K562 (cell line): ENCODE results near the gene LIMS1. TPM values are rescaled to one million over a fixed set of nuclear protein-coding genes. Genes with fewer than 3 reads are reported as not detected.

ENCODE experiments used
- ATAC-seq: fragments of 200-7000 bp; cut with Tn5 transposase; 3 replicates; pipeline ENCODE4 v1.9.1; 2020; ENCODE audit warnings: moderate library complexity
- BruUV-seq: library from RNA; stranded (reverse); fragments of 400-500 nt; replicated peaks from 2 replicates; lab custom pipeline; 2021; lab: Mats Ljungman, UMichigan
- CTCF ChIA-PET: fragments of 300-600 bp; formaldehyde crosslinking; extraction: SDS; loops from one replicate; lab custom pipeline; 2021; ENCODE audit warnings: low intra/inter-chr PET ratio; lab: Yijun Ruan, JAX
- POLR2A ChIA-PET: fragments of 300-600, 350-650 bp; sonication (Branson Sonifier 250); formaldehyde crosslinking; extraction: SDS; loops from one replicate; lab custom pipeline; 2021; ENCODE audit warnings: antibody characterized with exemption, inconsistent platforms; lab: Yijun Ruan, JAX
- DNase-seq, 4 experiments: peaks; one replicate each; pipeline versions ENCODE4 v3.0.0 to v3.0.0-alpha.2; 2011 to 2018; ENCODE audit warnings: low spot score in 3 of 4, mixed read lengths in 3 of 4; ENCODE audit errors: extremely low read depth in 1 of 4
- FAIRE-seq: peaks from 2 replicates; lab custom pipeline; 2011; peaks lifted over from hg19 to GRCh38; lab: Jason Lieb, UNC
- H2AFZ ChIP-seq: 2 replicates; pipeline ENCODE4 v1.6.0; 2011; ENCODE audit warnings: low read depth, low read length, control low read depth, inconsistent platforms
- H3K27ac ChIP-seq: fragments of 200-600 bp; 3 replicates; pipeline ENCODE4 v1.8.0; 2011; ENCODE audit warnings: low read depth, mild to moderate bottlenecking, control low read depth, inconsistent platforms, low read length, moderate library complexity, mixed read lengths; ENCODE audit errors: extremely low read depth
- H3K27me3 ChIP-seq, 2 experiments: fragments of 300-600 bp in 1 of 2; 2 replicates in 1 of 2; 3 replicates in 1 of 2; pipeline versions ENCODE4 v1.6.0 to v1.8.0; 2011; ENCODE audit warnings: inconsistent platforms in 2 of 2, low read length in 2 of 2, mild to moderate bottlenecking in 1 of 2, mixed read lengths in 1 of 2, moderate library complexity in 1 of 2; ENCODE audit not compliant: control insufficient read depth in 2 of 2, insufficient read depth in 2 of 2
- H3K36me3 ChIP-seq: fragments of 300-600 bp; 3 replicates; pipeline ENCODE4 v1.8.0; 2011; ENCODE audit warnings: mild to moderate bottlenecking, low read length, inconsistent platforms; ENCODE audit not compliant: control insufficient read depth, insufficient read depth
- H3K4me1 ChIP-seq, 2 experiments: fragments of 200-600 bp in 1 of 2; replicated peaks in 1 of 2; 2 replicates in 1 of 2; 3 replicates in 1 of 2; pipeline versions ENCODE4 v1.5.1 to v1.8.0; 2011; ENCODE audit warnings: inconsistent platforms in 2 of 2, low read length in 2 of 2, mild to moderate bottlenecking in 1 of 2, mixed read lengths in 1 of 2, moderate library complexity in 1 of 2; ENCODE audit not compliant: control insufficient read depth in 2 of 2, insufficient read depth in 2 of 2
- H3K4me2 ChIP-seq: 2 replicates; pipeline ENCODE4 v1.6.1; 2011; ENCODE audit warnings: low read length, control low read depth, inconsistent platforms, mixed read lengths; ENCODE audit not compliant: insufficient read depth
- H3K4me3 ChIP-seq: fragments of 200-600 bp; sonication (generic), shearing (Covaris generic); 2 replicates; pipeline ENCODE4 v1.5.1; 2016; ENCODE audit warnings: control low read depth, inconsistent platforms
- H3K79me2 ChIP-seq: fragments of 200-600 bp; 3 replicates; pipeline ENCODE4 v1.8.0; 2011; ENCODE audit warnings: low read length, inconsistent platforms; ENCODE audit not compliant: control insufficient read depth, insufficient read depth
- H3K9ac ChIP-seq, 2 experiments: 2 replicates each; pipeline versions ENCODE4 v1.6.0 to v1.6.1; 2011; ENCODE audit warnings: low read depth in 2 of 2, low read length in 2 of 2, control low read depth in 1 of 2, inconsistent platforms in 1 of 2, mild to moderate bottlenecking in 1 of 2, mixed read lengths in 1 of 2; ENCODE audit not compliant: insufficient read depth in 1 of 2
- H3K9me1 ChIP-seq: one replicate; pipeline ENCODE4 v1.6.0; 2011; ENCODE audit warnings: inconsistent platforms, mild to moderate bottlenecking, low read length, moderate library complexity; ENCODE audit not compliant: control insufficient read depth, insufficient read depth
- H3K9me3 ChIP-seq: replicated peaks from 2 replicates; pipeline ENCODE4 v1.5.1; 2011; ENCODE audit warnings: low read depth, low read length, inconsistent platforms; ENCODE audit not compliant: control insufficient read depth, insufficient read depth
- H4K20me1 ChIP-seq: replicated peaks from 2 replicates; pipeline ENCODE4 v1.6.1; 2011; ENCODE audit warnings: low read length, inconsistent platforms, mixed read lengths; ENCODE audit not compliant: control insufficient read depth, insufficient read depth
- BHLHE40 ChIP-seq: IDR thresholded peaks from 2 replicates; pipeline ENCODE4 v1.6.1; 2011; ENCODE audit warnings: low read length, improper control_type of control experiment
- CEBPB ChIP-seq: fragments of 450-650 bp; IDR thresholded peaks from 2 replicates; pipeline ENCODE4 v1.6.1; 2016; ENCODE audit warnings: missing genetic modification characterization, missing compliant biosample characterization
- CEBPG ChIP-seq, 3 experiments: fragments of 200-800 bp in 1 of 3; sonication (Bioruptor generic) in 1 of 3; sonication (generic) in 1 of 3; formaldehyde crosslinking in 1 of 3; IDR thresholded peaks in 2 of 3; conservative IDR thresholded peaks in 1 of 3; 2 replicates each; pipeline versions ENCODE4 v1.6.1 to v1.8.0; 2016 to 2022; ENCODE audit warnings: missing compliant biosample characterization in 2 of 3, missing genetic modification characterization in 2 of 3, mild to moderate bottlenecking in 1 of 3, missing genetic modification reagents in 1 of 3
- CHCHD3 ChIP-seq: fragments of 250-450 bp; sonication (Bioruptor Pico); IDR thresholded peaks from 2 replicates; pipeline ENCODE4 v2.1.2; 2022; ENCODE audit warnings: mild to moderate bottlenecking
- DNMT1 ChIP-seq: fragments of 450-650 bp; IDR thresholded peaks from 2 replicates; pipeline ENCODE4 v1.6.1; 2016; ENCODE audit warnings: antibody characterized with exemption, mild to moderate bottlenecking
- FIP1L1 ChIP-seq: fragments of 200-400 bp; formaldehyde crosslinking; IDR thresholded peaks from 2 replicates; pipeline ENCODE4 v1.6.1; 2018; ENCODE audit warnings: mild to moderate bottlenecking, low read depth, low read length; ENCODE audit not compliant: poor library complexity, severe bottlenecking
- HMGN3 ChIP-seq: IDR thresholded peaks from 2 replicates; pipeline ENCODE4 v1.6.1; 2011; ENCODE audit warnings: borderline replicate concordance, low read depth, mild to moderate bottlenecking, mixed read lengths, low read length; ENCODE audit not compliant: insufficient read length; ENCODE audit errors: extremely low read depth
- MBD2 ChIP-seq: sonication (generic); IDR thresholded peaks from 2 replicates; pipeline ENCODE4 v1.6.1; 2016; ENCODE audit warnings: low read depth, borderline replicate concordance
- RFX1 ChIP-seq: fragments of 450-650 bp; IDR thresholded peaks from 2 replicates; pipeline ENCODE4 v1.6.1; 2016; ENCODE audit warnings: mild to moderate bottlenecking, moderate library complexity
- TFAM ChIP-seq: fragments of 250-450 bp; sonication (Bioruptor Pico); conservative IDR thresholded peaks from 2 replicates; pipeline ENCODE4 v1.5.0; 2021; ENCODE audit warnings: mild to moderate bottlenecking, moderate library complexity
- ZFP36 ChIP-seq: fragments of 150-350 bp; IDR thresholded peaks from 2 replicates; pipeline ENCODE4 v1.6.1; 2018; ENCODE audit warnings: low read length, low read depth; ENCODE audit not compliant: partially characterized antibody
- ZKSCAN3 ChIP-seq: fragments of 250-450 bp; sonication (Bioruptor Pico); IDR thresholded peaks from 2 replicates; pipeline ENCODE4 v1.4.0; 2020
- ZNF143 ChIP-seq: sonication (generic); formaldehyde crosslinking; IDR thresholded peaks from 2 replicates; pipeline ENCODE4 v1.9.0; 2022; ENCODE audit warnings: mild to moderate bottlenecking, missing genetic modification reagents
- ZNF197 ChIP-seq: fragments of 200-800 bp; sonication (Bioruptor generic); IDR thresholded peaks from 2 replicates; pipeline ENCODE4 v1.6.1; 2016; ENCODE audit warnings: low read depth, missing genetic modification characterization, missing compliant biosample characterization
- WGBS: fragments of 100-300 bp; shearing (Covaris generic); methylation state at CpG from one replicate; pipeline ENCODE4 v1.1.6; 2016; ENCODE audit warnings: low coverage, mixed read lengths; ENCODE audit not compliant: insufficient coverage; ENCODE audit errors: missing lambda C conversion rate; 5-methylcytosine and 5-hydroxymethylcytosine counted together
- in situ Hi-C: fragments of 300-500 bp; cut with MboI; formaldehyde crosslinking; loops from 4 replicates; pipeline ENCODE4 v1.15.0; 2018; ENCODE audit warnings: inconsistent platforms, mixed read lengths
- intact Hi-C: fragments of 100-400 bp; cut with micrococcal nuclease; formaldehyde crosslinking; loops from 2 replicates; pipeline ENCODE4 v1.14.2; 2022
- polyA plus RNA-seq, 8 experiments: library from polyadenylated mRNA; depleted of rRNA in 4 of 8; stranded (reverse) in 5 of 8; unstranded in 3 of 8; fragments of >200 nt; fragmentation: Nextera tagmentation in 2 of 8; fragmentation: Illumina TruSeq in 1 of 8; extraction: Ambion mirVana in 2 of 8; extraction: Trizol in 1 of 8; gene quantifications; 2 replicates each; pipeline versions ENCODE4 v1.2.1 to v1.2.3, GENCODE V29; 2011 to 2014; ENCODE audit warnings: inconsistent platforms in 1 of 8, missing spikeins in 1 of 8
- total RNA-seq, 7 experiments: library from RNA; depleted of rRNA in 6 of 7; stranded (reverse); fragments of >200 nt in 6 of 7; fragmentation: Illumina TruSeq in 2 of 7; extraction: Trizol in 2 of 7; gene quantifications; 2 replicates each; pipeline versions ENCODE4 v1.2.1 to v1.2.3, GENCODE V29; 2011 to 2021; ENCODE audit warnings: low replicate concordance in 1 of 7
- TF ChIP-seq, protein P1 (sequence below): fragments of 250-450 bp; sonication (Bioruptor Pico); IDR thresholded peaks from 2 replicates; pipeline ENCODE4 v1.4.0; 2020

Gene LIMS1
- total and polyA plus RNA-seq, 9 of the 15 experiments (the other 6 are each of a cell fraction or from before 2014, with no cell fraction given) = 52.8 to 134 (median 81.0) TPM

- TF ChIP-seq DNMT1 (no peak), CEBPB (tag) (peak; percentile 87), CEBPG (CRISPR knock-in tag; IDR thresholded peaks at IDR 0.05) (no peak), CEBPG (tag; conservative IDR thresholded peaks at IDR 0.05 in 1 of 2, IDR thresholded peaks at IDR 0.05 in 1 of 2) (peak; percentile 55 to 78)
- H3K79me2 ChIP-seq = peaks cover 91% of the 10 kb centered on the region
- no peaks in the 10 kb centered on the region for H3K9me3 ChIP-seq
- H3K27me3 ChIP-seq = no peaks in the 10 kb centered on the region; a peak in 1 of 5 replicates
- no peak overlapping the region for H3K4me3 ChIP-seq
- peaks cover 3% of the 10 kb centered on the region for H3K9me1 ChIP-seq
- 0 out of 2 replicates have a peak, but pooled peaks cover 5% of the 10 kb centered on the region for H4K20me1 ChIP-seq
- ATAC-seq (no peak), DNase-seq (no peak), FAIRE-seq (no peak)
- CTCF ChIA-PET = no interaction called here
- no peak overlapping the region for H3K9ac ChIP-seq
- H3K4me2 ChIP-seq = no peak overlapping the region
- H3K4me1 ChIP-seq = peaks cover 26 to 56% of the 10 kb centered on the region in 2 experiments
- POLR2A ChIA-PET = interaction anchor here (0.6 to 2.1 kb wide), 4 partner anchors 10 to 27 kb away, joined by 3 to 6 read pairs (median 4); no protein-coding TSS in a partner anchor
- in situ Hi-C loops (no loop called here), intact Hi-C loops (loop anchor here (10.0 kb wide), 1 partner anchor 866 kb away; no protein-coding TSS in a partner anchor)
- H2AFZ ChIP-seq = no peak overlapping the region
- H3K27ac ChIP-seq = no peak overlapping the region
- WGBS = 80% methylated on average over 5 of the region's 5 CpGs
- BruUV-seq = no TSS peak
- H3K36me3 ChIP-seq = peaks cover 11% of the 10 kb centered on the region
These were observed 76.8 kb downstream of the LIMS1 start for GRCh38 chr2:108611021-108611420.

DNA sequence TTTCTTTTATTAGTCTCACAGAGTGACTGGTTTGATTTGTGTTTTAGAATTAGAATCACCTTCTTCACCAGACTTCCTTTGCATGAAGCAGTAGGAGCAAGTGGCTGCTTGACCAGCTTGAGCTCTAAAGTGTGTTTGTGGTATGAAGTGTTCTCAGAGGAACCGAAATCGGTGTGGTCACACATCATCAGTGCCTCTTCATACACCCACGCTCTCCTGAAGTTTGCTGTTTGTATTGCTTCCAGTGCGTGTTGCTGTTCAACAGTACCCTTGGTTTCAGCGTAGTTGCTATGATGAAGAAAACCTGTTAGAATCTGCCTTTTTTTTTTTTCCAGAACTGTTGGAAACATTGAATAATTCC, 77.9 kb downstream of the LIMS1 start:
- Histone ChIP-seq H3K36me3 (peaks cover 3% of the 10 kb centered on the region), H4K20me1 (0 out of 2 replicates have a peak, but pooled peaks cover 5% of the 10 kb centered on the region), H2AFZ (peak overlapping the region; percentile 54), H3K9ac (peak overlapping the region in 1 of 2 experiments; percentile 42; a peak in 1 of 4 replicates), H3K79me2 (peaks cover 91% of the 10 kb centered on the region), H3K4me1 (peaks cover 32 to 66% of the 10 kb centered on the region in 2 experiments), H3K27ac (peak overlapping the region; percentile 76), H3K9me3 (no peaks in the 10 kb centered on the region), H3K4me3 (no peak overlapping the region), H3K9me1 (peaks cover 3% of the 10 kb centered on the region), H3K4me2 (peak overlapping the region; percentile 74), H3K27me3 (no peaks in the 10 kb centered on the region; a peak in 1 of 5 replicates)
- WGBS = 18% methylated on average over 5 of the region's 5 CpGs
- FAIRE-seq (peak; percentile 87), DNase-seq (peak in 2 of 4 experiments; percentile 46 to 72), ATAC-seq (peak; percentile 42)
- ChIA-PET CTCF (no interaction called here), POLR2A (interaction anchor here (0.6 to 2.1 kb wide), 4 partner anchors 9 to 133 kb away, joined by 3 to 8 read pairs (median 4); no protein-coding TSS in a partner anchor)
- in situ Hi-C loops = no loop called here
- no TSS peak for BruUV-seq
- intact Hi-C loops = loop anchor here (10.0 kb wide), 1 partner anchor 867 kb away; no protein-coding TSS in a partner anchor
- TF ChIP-seq FIP1L1 (no peak), ZFP36 (no peak), ZNF143 (CRISPR knock-in tag) (no peak), RFX1 (peak; percentile 36), ZKSCAN3 (CRISPR knock-in tag) (no peak), BHLHE40 (no peak), TFAM (CRISPR knock-in tag) (no peak), CHCHD3 (CRISPR knock-in tag) (no peak), HMGN3 (no peak), MBD2 (0 out of 2 replicates have a peak, but pooled peaks have one; percentile 12), ZNF197 (CRISPR knock-in tag) (0 out of 2 replicates have a peak, but pooled peaks have one; percentile 44)
- TF ChIP-seq, protein P1, sequence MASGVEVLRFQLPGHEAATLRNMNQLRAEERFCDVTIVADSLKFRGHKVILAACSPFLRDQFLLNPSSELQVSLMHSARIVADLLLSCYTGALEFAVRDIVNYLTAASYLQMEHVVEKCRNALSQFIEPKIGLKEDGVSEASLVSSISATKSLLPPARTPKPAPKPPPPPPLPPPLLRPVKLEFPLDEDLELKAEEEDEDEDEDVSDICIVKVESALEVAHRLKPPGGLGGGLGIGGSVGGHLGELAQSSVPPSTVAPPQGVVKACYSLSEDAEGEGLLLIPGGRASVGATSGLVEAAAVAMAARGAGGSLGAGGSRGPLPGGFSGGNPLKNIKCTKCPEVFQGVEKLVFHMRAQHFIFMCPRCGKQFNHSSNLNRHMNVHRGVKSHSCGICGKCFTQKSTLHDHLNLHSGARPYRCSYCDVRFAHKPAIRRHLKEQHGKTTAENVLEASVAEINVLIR (CRISPR knock-in tag) = no peak
